CD4-positive, alpha-beta T cell treated with Interferon gamma for 1 hour (primary cell): ENCODE measurements around the gene STAM2.
"Not testable (repeated sequence)": the region's sequence is repeated elsewhere in the genome, so short reads cannot be mapped to it uniquely, and the experiment has no call there.

Source experiments
- DNase-seq: peaks from one replicate; pipeline ENCODE4 v3.0.0-alpha.2; 2020

Gene STAM2

DNA sequence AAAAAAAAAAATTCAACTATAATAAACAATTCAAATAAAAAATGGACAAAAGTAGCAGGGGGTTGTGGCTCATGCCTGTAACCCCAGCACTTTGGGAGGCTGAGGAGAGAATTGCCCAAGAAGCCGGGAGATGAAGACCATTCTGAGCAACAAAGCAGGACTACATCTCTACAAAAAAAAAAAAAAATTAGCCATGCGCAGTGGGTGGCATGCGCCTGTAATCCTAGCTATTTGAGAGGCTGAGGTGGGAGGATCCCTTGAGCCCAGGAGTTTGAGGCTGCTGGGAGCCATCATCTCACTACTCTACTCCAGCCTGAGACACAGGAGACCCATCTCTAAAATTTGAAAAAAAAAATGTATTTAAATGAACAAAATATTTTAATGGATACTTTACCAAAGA is 72.3 kb downstream of the STAM2 start:
- no peak for DNase-seq

- DNase-seq = no peak
These were observed 74.6 kb downstream of the STAM2 start for GRCh38 chr2:152100961-152101360.

- no peak for DNase-seq
These were observed 76.1 kb downstream of the STAM2 start for GRCh38 chr2:152099367-152100050.

GRCh38 chr2:152098496-152099366 is 76.8 kb downstream of the STAM2 start, which contains the start of gene CACNB4:
Gene CACNB4 (minus strand): TSS chr2:152099044.
- DNase-seq = no peak

- no peak for DNase-seq
These were observed 77.6 kb downstream of the STAM2 start for GRCh38 chr2:152097801-152098495.

DNA sequence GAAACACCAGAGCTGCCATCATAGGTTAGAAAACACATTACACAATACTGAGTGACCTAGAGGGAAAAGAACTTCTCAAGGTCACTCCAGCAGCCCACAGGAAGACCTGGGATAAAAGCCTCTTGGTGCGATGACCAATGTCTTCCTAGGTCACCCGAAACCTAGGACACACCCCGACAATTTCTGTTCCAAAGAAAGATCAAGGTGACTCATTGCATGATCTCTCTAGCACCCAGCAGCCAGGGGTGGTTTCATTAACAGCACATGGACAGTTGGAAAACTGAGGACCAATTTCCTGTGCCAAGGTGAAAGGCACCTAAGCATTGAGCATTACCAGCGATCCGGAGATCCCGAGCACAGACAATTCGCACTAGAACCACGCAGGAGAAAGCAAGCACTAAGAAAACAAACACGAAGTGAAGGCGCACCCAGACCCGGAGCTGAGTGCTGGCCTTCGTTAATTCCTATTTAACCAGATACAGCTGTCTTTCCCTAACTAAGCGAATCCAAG is 78.2 kb downstream of the STAM2 start:
- no peak for DNase-seq

GRCh38 chr2:152095146-152095545 is 80.4 kb downstream of the STAM2 start:
- no peak for DNase-seq

GRCh38 chr2:152094014-152094413 is 81.5 kb downstream of the STAM2 start:
- DNase-seq = no peak

- DNase-seq = no peak
These were observed 82.1 kb downstream of the STAM2 start for GRCh38 chr2:152093464-152093863.

DNA sequence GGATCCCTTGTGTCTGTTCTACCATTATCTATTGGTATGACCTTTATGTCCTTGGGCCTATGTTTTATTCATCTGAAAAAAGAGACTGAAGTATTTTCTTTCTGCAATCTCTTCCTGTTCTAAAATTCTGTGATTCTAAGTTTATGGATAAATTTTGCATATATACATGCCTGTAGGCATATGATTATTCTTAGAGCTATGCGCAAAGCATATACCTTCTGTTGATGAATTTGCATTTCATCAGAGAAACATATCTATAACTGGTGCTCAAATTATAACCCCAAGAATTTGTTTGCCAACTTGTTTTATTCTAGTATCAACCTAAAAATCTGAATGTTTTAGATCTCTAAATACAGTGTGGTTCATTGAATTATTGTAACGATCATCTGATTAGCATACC is 83.5 kb downstream of the STAM2 start:
- no peak for DNase-seq

DNA sequence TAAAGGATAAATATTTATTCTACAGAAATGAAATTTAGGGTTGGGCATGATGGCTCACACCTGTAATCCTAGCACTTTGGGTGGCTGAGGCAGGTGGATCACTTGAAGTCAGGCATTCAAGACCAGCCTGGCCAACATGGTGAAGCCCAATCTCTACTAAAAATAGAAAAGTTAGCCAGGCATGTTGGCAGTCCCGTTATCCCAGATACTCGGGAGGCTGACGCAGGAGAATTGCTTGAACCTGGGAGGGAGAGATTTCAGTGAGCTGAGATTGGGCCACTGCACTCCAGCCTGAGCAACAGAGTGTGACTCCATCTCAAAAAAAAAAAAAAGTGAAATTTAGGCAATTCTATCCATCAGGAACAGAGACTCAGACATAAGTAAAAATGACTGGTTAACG is 84.8 kb downstream of the STAM2 start:
- DNase-seq = not testable (repeated sequence)

GRCh38 chr2:152089238-152089637 is 86.3 kb downstream of the STAM2 start:
- no peak for DNase-seq

DNA sequence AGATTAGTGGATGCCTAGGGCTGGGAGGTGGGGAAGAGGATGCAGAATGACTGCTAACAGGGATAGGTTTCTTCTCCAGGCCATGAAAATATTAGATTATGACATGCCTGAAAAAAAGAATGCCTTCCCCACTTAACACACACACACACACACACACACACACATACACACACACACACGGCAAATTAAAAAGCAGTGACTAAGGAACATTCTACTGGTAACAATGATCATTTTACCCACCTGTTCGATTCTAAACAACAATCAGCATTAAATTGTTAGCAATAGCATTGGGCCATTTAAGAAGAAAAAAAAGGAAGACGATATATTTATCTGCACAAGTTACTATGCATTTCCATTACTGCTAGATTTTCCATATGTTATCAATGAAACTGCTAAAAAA is 87.6 kb downstream of the STAM2 start:
- DNase-seq = no peak

DNA sequence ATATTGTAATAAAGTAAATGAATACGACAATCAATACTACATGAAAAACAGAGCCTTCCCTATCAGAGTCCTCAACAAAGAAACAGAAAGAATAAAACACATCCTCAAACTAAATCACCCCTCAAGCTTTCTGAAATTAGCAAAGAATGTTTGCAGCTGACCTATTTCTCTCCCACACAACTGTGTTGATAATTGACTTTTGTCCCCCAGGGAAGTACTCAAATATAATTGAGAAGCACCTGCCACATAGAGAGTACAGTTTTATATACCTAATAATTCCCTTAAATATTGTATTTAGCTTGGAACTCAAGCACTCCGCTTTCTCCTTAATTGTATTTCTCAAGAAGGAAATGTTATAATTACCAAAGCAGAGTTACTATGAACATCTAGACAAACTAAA is 89.3 kb downstream of the STAM2 start:
- no peak for DNase-seq

DNA sequence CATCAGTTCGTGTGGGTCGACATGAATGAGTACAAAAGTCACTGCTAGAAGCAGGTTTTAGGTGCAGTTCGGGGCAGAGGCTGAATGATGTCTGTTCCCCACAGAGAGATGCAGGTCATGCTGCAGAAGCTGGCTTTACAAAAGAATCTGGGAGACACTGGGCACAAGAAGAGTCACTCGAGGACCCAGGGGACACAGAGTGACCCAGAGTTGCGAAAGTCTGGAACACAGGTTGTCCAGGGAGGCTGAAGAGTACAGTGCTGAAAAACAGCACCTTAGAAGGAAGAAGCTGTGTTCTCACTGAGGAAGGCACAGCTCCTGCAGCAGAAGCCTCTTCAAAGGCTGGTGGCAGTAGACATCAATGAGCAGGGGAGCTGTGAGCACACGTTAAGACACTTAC is 91.5 kb downstream of the STAM2 start:
- no peak for DNase-seq

DNA sequence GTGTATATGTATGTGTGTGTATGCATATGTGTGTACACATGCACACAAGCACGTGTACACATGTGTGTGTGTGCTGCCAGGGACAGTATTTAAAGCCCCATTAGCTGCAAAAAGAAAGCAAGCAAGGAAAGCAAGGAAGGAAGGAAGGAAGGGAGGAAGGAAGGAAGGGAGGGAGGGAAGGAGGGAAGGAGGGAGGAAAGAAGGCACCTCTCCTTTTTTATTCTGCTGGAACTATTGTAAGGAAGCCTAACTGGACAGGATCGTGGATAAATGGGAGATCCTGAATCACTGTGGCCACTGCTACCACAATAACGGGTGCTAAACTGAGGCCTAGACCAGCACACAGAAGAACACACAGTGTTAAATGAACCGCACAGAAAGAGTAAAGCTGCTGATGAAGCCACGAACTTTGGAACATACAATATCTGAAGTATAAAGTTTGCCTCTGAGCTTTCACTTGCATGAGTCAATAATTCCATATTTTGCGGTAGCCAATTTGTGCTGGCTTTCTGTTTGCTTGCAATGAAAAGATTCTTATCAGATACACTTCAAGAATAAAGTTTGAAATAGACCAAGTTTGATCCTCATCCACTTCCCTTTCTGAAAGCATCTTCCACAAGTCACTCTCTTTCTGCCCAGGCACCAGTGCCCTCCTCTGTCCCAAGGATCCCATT is 92.2 kb downstream of the STAM2 start:
- no peak for DNase-seq

GRCh38 chr2:152078662-152079061 is 96.9 kb downstream of the STAM2 start:
- DNase-seq = no peak

- no peak for DNase-seq
These were observed 97.5 kb downstream of the STAM2 start for GRCh38 chr2:152078023-152078422.

GRCh38 chr2:152075461-152076050 is 100.0 kb downstream of the STAM2 start:
- DNase-seq = no peak

- no peak for DNase-seq
These were observed 103.6 kb downstream of the STAM2 start for GRCh38 chr2:152072011-152072410.

- DNase-seq = no peak
These were observed 104.0 kb downstream of the STAM2 start for GRCh38 chr2:152071518-152071917.

GRCh38 chr2:152071092-152071491 is 104.5 kb downstream of the STAM2 start:
- no peak for DNase-seq
